ENCODE results near the gene OR2M5.

Gene OR2M5, protein sequence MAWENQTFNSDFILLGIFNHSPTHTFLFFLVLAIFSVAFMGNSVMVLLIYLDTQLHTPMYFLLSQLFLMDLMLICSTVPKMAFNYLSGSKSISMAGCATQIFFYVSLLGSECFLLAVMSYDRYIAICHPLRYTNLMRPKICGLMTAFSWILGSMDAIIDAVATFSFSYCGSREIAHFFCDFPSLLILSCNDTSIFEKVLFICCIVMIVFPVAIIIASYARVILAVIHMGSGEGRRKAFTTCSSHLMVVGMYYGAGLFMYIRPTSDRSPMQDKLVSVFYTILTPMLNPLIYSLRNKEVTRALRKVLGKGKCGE

DNA sequence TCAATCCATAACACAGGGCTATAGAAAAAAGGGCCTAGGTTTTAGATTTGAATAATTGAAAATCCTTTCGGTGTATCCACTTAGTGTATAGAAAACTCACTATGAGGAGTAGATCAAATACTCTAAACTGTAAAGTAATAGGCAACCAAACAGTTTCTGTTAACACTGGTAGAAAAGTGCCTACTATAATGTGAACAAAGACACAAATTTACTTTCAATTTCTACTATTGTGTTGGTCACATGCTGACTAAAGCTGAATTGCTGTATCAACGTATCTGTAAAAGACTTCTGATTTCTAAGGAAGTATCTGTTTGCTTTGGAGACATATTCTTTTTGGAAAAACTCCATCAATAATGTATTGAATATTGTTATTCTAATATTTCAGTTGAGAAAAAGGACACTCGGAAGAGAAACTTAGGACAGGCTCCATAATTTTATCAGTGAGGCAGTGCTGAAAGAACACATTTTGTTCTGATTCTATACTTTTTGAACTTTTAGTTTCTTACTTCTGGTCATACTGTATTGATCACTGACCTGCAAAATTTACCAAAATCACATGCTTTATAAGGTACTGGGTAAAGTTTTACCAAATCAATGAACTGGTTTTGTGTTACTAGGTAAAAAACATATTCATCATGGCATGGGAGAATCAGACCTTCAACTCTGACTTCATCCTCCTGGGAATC, at the start of gene OR2M5:
TSS of gene OR2M5 (plus strand) at position 636 of the 686 bp plus-strand sequence. CDS start at position 636, 0 bp downstream.
- no peak within 1 kb of the TSS for H3K9ac ChIP-seq (ENCODE audit: low read length)
- no peaks in the 10 kb centered on the region for H3K9me3 ChIP-seq (ENCODE audit: control insufficient read depth, low read length)
- H3K4me1 ChIP-seq (ENCODE audit: control insufficient read depth, insufficient read depth, low read length) = no peaks in the 10 kb centered on the region
- no peaks in the 10 kb centered on the region for H3K36me3 ChIP-seq (ENCODE audit: control insufficient read depth, insufficient read depth, low read length)
- H3K4me3 ChIP-seq (ENCODE audit: low read length) = no peak within 1 kb of the TSS
- H3K27me3 ChIP-seq (ENCODE audit: control insufficient read depth, insufficient read depth, low read length) = no peaks in the 10 kb centered on the region

DNA sequence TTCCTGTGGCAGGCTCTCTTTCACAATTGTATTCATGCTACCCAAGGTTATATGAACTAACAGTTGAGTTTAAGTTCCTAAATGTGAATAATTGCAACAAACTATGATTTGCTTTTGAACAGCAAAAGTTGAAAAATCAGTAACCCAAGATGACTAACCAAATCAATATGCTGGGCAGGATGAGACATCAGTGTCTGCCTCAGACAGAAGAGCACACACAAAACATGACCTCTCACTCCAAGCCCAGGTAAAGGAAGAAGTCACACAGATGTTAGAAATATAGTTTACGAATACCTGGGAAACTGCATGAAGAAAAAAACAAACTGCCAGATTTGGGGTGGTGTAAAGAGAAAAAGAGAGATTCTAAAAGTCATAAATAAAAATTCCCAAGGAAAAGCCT, 46.4 kb upstream of the OR2M5 start:
- Histone ChIP-seq H3K9ac (ENCODE audit: low read length) (no peak overlapping the region), H3K27me3 (ENCODE audit: control insufficient read depth, insufficient read depth, low read length) (no peaks in the 10 kb centered on the region), H3K9me3 (ENCODE audit: control insufficient read depth, low read length) (no peaks in the 10 kb centered on the region)

DNA sequence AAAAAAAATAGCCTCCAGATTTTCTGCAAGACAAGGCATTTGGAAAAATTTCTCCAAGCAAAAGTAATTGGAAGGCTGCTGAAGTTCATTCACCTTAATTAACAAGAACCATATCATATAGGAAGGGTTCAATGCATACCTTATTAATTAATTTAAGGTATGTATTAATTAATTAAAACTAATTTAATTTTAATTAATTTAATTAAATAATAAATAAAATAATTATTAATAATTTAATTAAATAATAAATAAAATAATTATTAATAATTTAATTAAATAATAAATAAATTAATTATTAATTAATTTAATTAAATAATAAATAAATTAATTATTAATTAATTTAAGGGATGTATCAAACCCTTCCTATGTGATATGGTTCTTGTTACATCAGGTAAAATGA, 42.1 kb upstream of the OR2M5 start:
- Histone ChIP-seq H3K36me3 (ENCODE audit: control insufficient read depth, insufficient read depth, low read length) (no peaks in the 10 kb centered on the region), H3K27me3 (ENCODE audit: control insufficient read depth, insufficient read depth, low read length) (no peaks in the 10 kb centered on the region), H3K9me3 (ENCODE audit: control insufficient read depth, low read length) (no peaks in the 10 kb centered on the region), H3K4me3 (ENCODE audit: low read length) (no peak overlapping the region), H3K4me1 (ENCODE audit: control insufficient read depth, insufficient read depth, low read length) (no peaks in the 10 kb centered on the region), H3K9ac (ENCODE audit: low read length) (no peak overlapping the region)

More for the DNA sequence above, 46.4 kb upstream of the OR2M5 start:
- Histone ChIP-seq H3K4me3 (ENCODE audit: low read length) (no peak overlapping the region), H3K36me3 (ENCODE audit: control insufficient read depth, insufficient read depth, low read length) (no peaks in the 10 kb centered on the region), H3K4me1 (ENCODE audit: control insufficient read depth, insufficient read depth, low read length) (no peaks in the 10 kb centered on the region)

DNA sequence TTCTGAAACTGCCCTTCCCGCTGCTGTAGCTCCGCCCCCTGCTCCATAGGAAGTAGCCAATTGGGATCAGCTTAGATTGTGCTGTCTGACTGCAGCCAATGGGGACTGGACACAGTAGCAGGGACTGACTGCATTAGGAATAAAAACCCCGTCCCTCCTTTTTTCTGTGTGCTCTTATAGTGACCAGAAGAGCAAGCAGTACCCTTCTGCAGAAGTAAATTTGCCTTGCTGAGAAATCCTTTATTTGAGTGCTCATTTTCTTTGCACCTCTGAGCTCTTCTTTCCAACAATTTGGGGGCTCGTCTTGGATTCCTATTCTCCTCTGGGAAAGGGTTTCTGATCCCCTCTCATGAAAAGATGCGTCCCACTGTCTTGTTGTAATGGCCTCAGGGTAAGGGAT, 33.8 kb upstream of the OR2M5 start:
- Histone ChIP-seq H3K9me3 (ENCODE audit: control insufficient read depth, low read length) (no peaks in the 10 kb centered on the region), H3K4me3 (ENCODE audit: low read length) (no peak overlapping the region), H3K4me1 (ENCODE audit: control insufficient read depth, insufficient read depth, low read length) (no peaks in the 10 kb centered on the region), H3K36me3 (ENCODE audit: control insufficient read depth, insufficient read depth, low read length) (no peaks in the 10 kb centered on the region), H3K27me3 (ENCODE audit: control insufficient read depth, insufficient read depth, low read length) (no peaks in the 10 kb centered on the region), H3K9ac (ENCODE audit: low read length) (no peak overlapping the region)

DNA sequence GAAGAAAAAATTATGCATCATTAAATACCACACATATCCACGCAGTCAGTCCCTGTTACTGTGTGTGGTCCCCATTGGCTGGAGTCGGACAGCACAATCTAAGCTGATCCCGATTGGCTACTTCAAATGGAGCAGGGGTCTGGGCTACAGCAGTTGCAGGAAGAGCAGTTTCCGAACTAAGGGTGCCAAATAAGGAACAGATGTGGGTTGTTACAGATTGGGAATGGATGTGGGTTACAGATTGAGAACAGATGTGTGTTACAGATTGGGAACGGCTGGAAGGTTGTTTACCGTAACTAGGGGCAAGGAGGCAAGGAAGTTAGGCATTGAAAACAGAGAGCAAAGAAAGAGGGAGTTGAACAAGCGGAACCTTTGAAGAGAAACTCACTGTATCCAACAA, 30.1 kb upstream of the OR2M5 start:
- Histone ChIP-seq H3K4me1 (ENCODE audit: control insufficient read depth, insufficient read depth, low read length) (no peaks in the 10 kb centered on the region), H3K27me3 (ENCODE audit: control insufficient read depth, insufficient read depth, low read length) (no peaks in the 10 kb centered on the region), H3K36me3 (ENCODE audit: control insufficient read depth, insufficient read depth, low read length) (no peaks in the 10 kb centered on the region), H3K9ac (ENCODE audit: low read length) (no peak overlapping the region), H3K9me3 (ENCODE audit: control insufficient read depth, low read length) (no peaks in the 10 kb centered on the region), H3K4me3 (ENCODE audit: low read length) (no peak overlapping the region)

DNA sequence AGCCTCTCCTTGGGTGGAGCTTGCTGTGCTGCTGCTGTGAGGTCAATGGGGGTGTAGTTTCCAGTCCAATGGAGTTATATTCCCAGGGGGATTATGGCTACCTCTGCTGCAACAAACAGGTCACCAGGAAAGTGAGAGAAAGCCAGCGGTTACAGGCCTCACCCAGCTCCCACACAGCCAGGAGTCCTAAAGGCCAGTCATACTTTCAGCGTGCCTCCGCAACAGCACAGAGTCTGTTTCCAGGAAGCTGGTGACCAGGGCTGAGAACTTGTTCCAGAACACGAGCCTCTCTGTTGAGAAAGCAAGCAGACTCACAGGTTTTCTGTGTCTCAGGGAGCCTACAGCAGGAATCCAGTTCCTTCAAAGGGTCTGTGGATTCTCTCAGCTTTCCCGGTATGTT, 17.3 kb upstream of the OR2M5 start:
- no peaks in the 10 kb centered on the region for H3K27me3 ChIP-seq (ENCODE audit: control insufficient read depth, insufficient read depth, low read length)
- H3K4me3 ChIP-seq (ENCODE audit: low read length) = no peak overlapping the region
- no peaks in the 10 kb centered on the region for H3K36me3 ChIP-seq (ENCODE audit: control insufficient read depth, insufficient read depth, low read length)
- no peaks in the 10 kb centered on the region for H3K4me1 ChIP-seq (ENCODE audit: control insufficient read depth, insufficient read depth, low read length)
- H3K9me3 ChIP-seq (ENCODE audit: control insufficient read depth, low read length) = no peaks in the 10 kb centered on the region
- H3K9ac ChIP-seq (ENCODE audit: low read length) = no peak overlapping the region

DNA sequence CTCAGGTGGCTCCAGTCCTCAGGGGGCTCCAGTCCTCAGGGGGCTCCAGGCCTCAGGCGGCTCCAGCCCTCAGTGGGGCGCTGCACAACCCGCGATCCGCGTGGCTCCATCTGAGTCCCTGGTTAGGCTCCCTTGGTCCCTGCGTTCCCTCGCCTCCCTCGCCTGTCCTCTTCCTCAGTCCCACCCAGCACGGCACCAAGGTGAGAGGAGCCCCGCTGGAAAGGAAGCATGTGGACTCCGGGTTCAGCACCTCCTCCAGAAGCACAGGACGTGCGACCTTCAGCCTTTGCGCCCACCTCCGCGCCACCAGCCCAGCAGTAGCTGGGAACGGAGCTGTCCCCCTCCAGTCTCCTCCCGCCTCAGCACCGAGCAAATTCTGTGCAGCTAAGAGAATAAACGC, 8.1 kb upstream of the OR2M5 start:
- Histone ChIP-seq H3K9me3 (ENCODE audit: control insufficient read depth, low read length) (no peaks in the 10 kb centered on the region), H3K4me3 (ENCODE audit: low read length) (no peak overlapping the region), H3K9ac (ENCODE audit: low read length) (no peak overlapping the region), H3K4me1 (ENCODE audit: control insufficient read depth, insufficient read depth, low read length) (no peaks in the 10 kb centered on the region), H3K36me3 (ENCODE audit: control insufficient read depth, insufficient read depth, low read length) (no peaks in the 10 kb centered on the region), H3K27me3 (ENCODE audit: control insufficient read depth, insufficient read depth, low read length) (no peaks in the 10 kb centered on the region)

DNA sequence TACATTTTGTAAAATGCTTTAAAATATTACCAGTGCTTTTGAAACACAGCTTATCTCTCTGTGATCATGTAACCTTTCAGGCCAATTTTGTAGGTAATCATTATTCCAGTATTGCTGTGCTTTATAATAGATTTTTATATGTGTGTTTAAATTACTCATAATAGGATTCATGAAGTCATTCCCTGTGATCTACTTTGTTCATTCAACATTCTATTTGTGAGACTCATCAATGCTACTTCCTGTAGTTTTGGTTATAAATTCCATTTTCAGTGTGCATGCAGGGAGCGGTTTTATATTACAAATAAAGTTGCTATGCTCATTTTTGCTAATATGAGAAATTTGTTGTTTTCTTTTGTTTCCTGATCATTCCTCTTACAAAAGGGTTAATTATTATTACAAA, 4.1 kb upstream of the OR2M5 start:
- no peaks in the 10 kb centered on the region for H3K4me1 ChIP-seq (ENCODE audit: control insufficient read depth, insufficient read depth, low read length)
- no peak overlapping the region for H3K4me3 ChIP-seq (ENCODE audit: low read length)
- H3K27me3 ChIP-seq (ENCODE audit: control insufficient read depth, insufficient read depth, low read length) = no peaks in the 10 kb centered on the region
- H3K9ac ChIP-seq (ENCODE audit: low read length) = no peak overlapping the region
- H3K9me3 ChIP-seq (ENCODE audit: control insufficient read depth, low read length) = no peaks in the 10 kb centered on the region
- H3K36me3 ChIP-seq (ENCODE audit: control insufficient read depth, insufficient read depth, low read length) = no peaks in the 10 kb centered on the region

DNA sequence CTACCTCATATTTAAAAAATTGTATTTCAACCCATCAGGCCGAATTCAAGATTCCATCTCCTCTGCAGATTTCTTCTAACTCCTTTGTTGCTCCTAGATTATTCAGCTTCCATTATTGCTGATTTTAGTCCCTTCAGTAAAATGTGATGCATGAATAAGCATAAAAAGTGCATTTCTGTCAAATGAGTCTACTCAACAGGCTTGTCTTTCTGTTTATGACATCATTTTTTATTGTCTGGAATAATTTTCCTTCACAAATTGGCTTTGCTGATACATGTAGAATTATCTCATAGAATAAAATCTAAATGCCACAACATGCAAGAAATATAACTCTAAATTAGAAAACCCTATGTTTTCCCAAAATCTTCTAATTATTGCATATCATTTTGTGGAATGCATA, 1.6 kb upstream of the OR2M5 start:
- no peak overlapping the region for H3K9ac ChIP-seq (ENCODE audit: low read length)
- H3K27me3 ChIP-seq (ENCODE audit: control insufficient read depth, insufficient read depth, low read length) = no peaks in the 10 kb centered on the region
- no peaks in the 10 kb centered on the region for H3K9me3 ChIP-seq (ENCODE audit: control insufficient read depth, low read length)
- no peaks in the 10 kb centered on the region for H3K36me3 ChIP-seq (ENCODE audit: control insufficient read depth, insufficient read depth, low read length)
- no peak overlapping the region for H3K4me3 ChIP-seq (ENCODE audit: low read length)
- no peaks in the 10 kb centered on the region for H3K4me1 ChIP-seq (ENCODE audit: control insufficient read depth, insufficient read depth, low read length)

DNA sequence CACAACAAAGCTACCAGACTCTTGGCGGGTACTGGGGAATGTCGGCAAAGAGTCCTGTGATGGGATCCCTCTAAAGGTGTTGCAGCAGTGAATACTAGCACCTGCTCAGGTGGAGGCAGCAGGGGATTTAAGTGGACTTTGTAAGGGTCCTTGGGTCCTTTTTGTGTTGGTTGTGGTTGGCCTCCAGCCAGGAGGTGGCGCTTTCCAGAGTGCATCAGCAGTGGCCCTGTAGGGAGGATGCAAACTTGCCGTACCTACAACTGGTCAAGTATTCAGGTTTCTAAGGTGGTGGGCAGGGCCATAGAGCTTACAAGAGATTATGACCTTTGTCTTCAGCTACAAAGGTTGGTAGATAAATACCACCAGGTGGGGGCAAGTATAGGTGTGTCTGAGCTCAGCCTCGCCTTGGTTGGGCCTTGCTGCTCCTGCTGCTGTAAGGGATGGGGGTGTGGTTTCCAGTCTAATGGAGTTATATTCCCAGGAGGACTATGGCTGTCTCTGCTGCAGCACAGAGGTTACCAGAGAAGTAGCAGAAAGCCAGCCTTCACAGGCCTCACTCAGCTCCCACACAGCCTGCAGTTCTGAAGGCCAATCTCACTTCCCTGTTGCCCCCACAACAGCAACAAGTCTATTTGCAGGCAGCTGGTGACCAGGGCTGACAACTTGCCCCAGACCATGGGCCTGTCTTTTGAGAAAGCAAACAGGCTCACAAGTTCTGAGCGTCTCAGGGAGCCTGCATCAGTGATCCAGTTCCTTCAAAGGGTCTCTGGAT, 7.3 kb downstream of the OR2M5 start:
- H3K9ac ChIP-seq (ENCODE audit: low read length) = no peak overlapping the region
- H3K4me1 ChIP-seq (ENCODE audit: control insufficient read depth, insufficient read depth, low read length) = no peaks in the 10 kb centered on the region
- no peaks in the 10 kb centered on the region for H3K27me3 ChIP-seq (ENCODE audit: control insufficient read depth, insufficient read depth, low read length)
- H3K9me3 ChIP-seq (ENCODE audit: control insufficient read depth, low read length) = no peaks in the 10 kb centered on the region
- no peak overlapping the region for H3K4me3 ChIP-seq (ENCODE audit: low read length)
- no peaks in the 10 kb centered on the region for H3K36me3 ChIP-seq (ENCODE audit: control insufficient read depth, insufficient read depth, low read length)

DNA sequence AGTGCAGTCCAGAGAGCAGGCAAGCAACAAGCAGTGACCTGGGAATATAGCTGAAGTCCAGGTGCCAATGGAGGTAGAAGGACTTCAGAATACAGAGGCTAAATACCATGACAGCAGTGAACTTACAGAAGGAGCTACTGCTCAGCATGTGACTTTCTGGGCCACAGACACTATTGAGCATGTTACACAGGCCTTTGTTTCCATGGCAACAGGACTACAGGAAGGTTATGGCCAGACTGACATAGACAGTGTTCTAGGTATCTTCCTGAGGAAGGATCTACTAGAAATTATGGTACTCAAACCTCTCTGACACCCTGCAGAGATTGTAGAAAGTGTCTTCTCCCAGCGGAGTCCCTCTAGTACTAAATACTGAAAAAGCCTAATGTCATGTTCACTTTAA, 11.0 kb downstream of the OR2M5 start:
- Histone ChIP-seq H3K9ac (ENCODE audit: low read length) (no peak overlapping the region), H3K4me1 (ENCODE audit: control insufficient read depth, insufficient read depth, low read length) (no peaks in the 10 kb centered on the region), H3K4me3 (ENCODE audit: low read length) (no peak overlapping the region), H3K36me3 (ENCODE audit: control insufficient read depth, insufficient read depth, low read length) (no peaks in the 10 kb centered on the region), H3K27me3 (ENCODE audit: control insufficient read depth, insufficient read depth, low read length) (no peaks in the 10 kb centered on the region), H3K9me3 (ENCODE audit: control insufficient read depth, low read length) (no peaks in the 10 kb centered on the region)

DNA sequence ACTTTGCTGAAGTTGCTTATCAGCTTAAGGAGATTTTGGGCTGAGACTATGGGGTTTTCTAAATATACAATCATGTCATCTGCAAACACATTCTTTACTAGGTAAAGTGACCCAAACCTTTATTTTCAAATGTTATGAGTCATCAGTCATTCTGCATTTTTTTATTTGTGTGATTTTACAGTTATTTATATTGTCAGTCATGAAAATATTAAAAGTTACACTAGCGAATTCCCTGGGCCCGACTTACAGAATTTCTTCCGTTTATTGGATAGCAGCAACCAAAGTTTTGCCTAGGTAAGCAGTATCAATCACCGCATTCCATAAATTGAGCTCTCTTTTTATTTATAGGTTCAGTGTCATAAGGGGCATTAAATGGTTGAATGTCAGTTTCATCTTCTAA, 13.8 kb downstream of the OR2M5 start:
- Histone ChIP-seq H3K4me1 (ENCODE audit: control insufficient read depth, insufficient read depth, low read length) (no peaks in the 10 kb centered on the region), H3K4me3 (ENCODE audit: low read length) (no peak overlapping the region), H3K36me3 (ENCODE audit: control insufficient read depth, insufficient read depth, low read length) (no peaks in the 10 kb centered on the region), H3K9ac (ENCODE audit: low read length) (no peak overlapping the region), H3K9me3 (ENCODE audit: control insufficient read depth, low read length) (no peaks in the 10 kb centered on the region), H3K27me3 (ENCODE audit: control insufficient read depth, insufficient read depth, low read length) (no peaks in the 10 kb centered on the region)
